PC-9 (cell line): ENCODE results near the gene SMAP1.

Experiments
- CTCF ChIP-seq: fragments of 200-600 bp; sonication (generic); conservative IDR thresholded peaks from 2 replicates; pipeline ENCODE4 v1.6.1; 2017; ENCODE audit warnings: mixed run types, antibody characterized with exemption, mild to moderate bottlenecking, moderate library complexity
- EZH2 ChIP-seq: fragments of 200-600 bp; sonication (generic); IDR thresholded peaks from 2 replicates; pipeline ENCODE4 v1.8.0; 2017; ENCODE audit warnings: antibody characterized with exemption, low read depth

DNA sequence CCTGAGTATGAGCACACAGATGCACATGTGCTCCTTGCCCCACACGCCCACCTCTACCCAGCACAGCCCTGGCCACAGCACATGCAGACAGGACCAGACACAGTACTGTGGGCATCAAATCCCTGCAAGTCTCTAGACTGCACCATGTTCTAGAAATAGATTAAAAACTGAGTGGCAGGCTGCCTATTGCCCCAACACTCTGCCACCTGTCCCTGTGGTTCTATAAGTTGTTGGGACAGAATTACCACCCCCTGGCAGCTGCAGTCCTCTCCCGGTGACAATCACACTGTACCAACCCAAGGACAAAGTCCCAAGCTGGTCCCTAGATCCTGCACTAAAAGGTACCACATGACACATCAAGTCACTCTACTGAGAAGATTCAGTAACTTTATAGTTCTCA lies 219.0 kb downstream of the SMAP1 start:
- TF ChIP-seq CTCF = no peak
- TF ChIP-seq EZH2 = no peak
